Astrocyte (in vitro differentiated cells and primary cell): ENCODE results near the gene MMP19.

Source experiments
- CTCF ChIP-seq: IDR thresholded peaks from 2 replicates; pipeline ENCODE4 v1.5.1; 2011; ENCODE audit warnings: low read depth, mild to moderate bottlenecking, inconsistent platforms, low read length, moderate library complexity; ENCODE audit not compliant: insufficient read depth
- EZH2 ChIP-seq: IDR thresholded peaks from 2 replicates; pipeline ENCODE4 v1.6.1; 2012; ENCODE audit warnings: mild to moderate bottlenecking, low read length, inconsistent platforms; ENCODE audit not compliant: insufficient read depth

GRCh38 chr12:55891310-55891709, 48.6 kb upstream of the MMP19 start:
- TF ChIP-seq CTCF = no peak
- no peak for TF ChIP-seq EZH2
